Neural cell (in vitro differentiated cells): ENCODE data around the gene PTPRT. TPM values are rescaled to one million over a fixed set of nuclear protein-coding genes. Genes with fewer than 3 reads are reported as not detected.
A peak's percentile ranks its signal among the peaks of the same experiment; 100 is the strongest.

Experiments used
- H2AFZ ChIP-seq: fragments of 200-600, 300-800 bp; sonication (generic), shearing (Covaris generic); 2 replicates; pipeline ENCODE4 v1.6.0; 2014; ENCODE audit warnings: low read depth, mild to moderate bottlenecking, antibody characterized with exemption, low read length, moderate library complexity
- H3F3A ChIP-seq: fragments of 200-600 bp; shearing (Covaris generic); 2 replicates; pipeline ENCODE4 v1.6.1; 2016; ENCODE audit warnings: mild to moderate bottlenecking, moderate library complexity, mixed read lengths, antibody characterized with exemption, low read length; ENCODE audit not compliant: insufficient read depth, poor library complexity, severe bottlenecking
- H3K27ac ChIP-seq: fragments of 200-600, 300-800 bp; sonication (generic), shearing (Covaris generic); 2 replicates; pipeline ENCODE4 v1.5.1; 2014; ENCODE audit warnings: mild to moderate bottlenecking, low read length, moderate library complexity
- H3K27me3 ChIP-seq: fragments of 300-800, 200-600 bp; sonication (generic), shearing (Covaris generic); 2 replicates; pipeline ENCODE4 v1.6.0; 2014; ENCODE audit warnings: mild to moderate bottlenecking, low read depth, low read length, moderate library complexity; ENCODE audit not compliant: insufficient read depth
- H3K36me3 ChIP-seq: fragments of 300-800, 200-600 bp; sonication (generic), shearing (Covaris generic); 2 replicates; pipeline ENCODE4 v1.5.1; 2014; ENCODE audit warnings: mild to moderate bottlenecking, antibody characterized with exemption, low read length, moderate library complexity; ENCODE audit not compliant: insufficient read depth
- H3K4me2 ChIP-seq: fragments of 300-800, 200-600 bp; sonication (generic), shearing (Covaris generic); 2 replicates; pipeline ENCODE4 v1.6.0; 2014; ENCODE audit warnings: mild to moderate bottlenecking, low read length
- H3K4me3 ChIP-seq: fragments of 300-800, 200-600 bp; sonication (generic), shearing (Covaris generic); 2 replicates; pipeline ENCODE4 v1.5.1; 2014; ENCODE audit warnings: mild to moderate bottlenecking, low read length, moderate library complexity
- H3K79me2 ChIP-seq: fragments of 200-600 bp; shearing (Covaris generic); replicated peaks from 2 replicates; pipeline ENCODE4 v1.6.0; 2014; ENCODE audit warnings: mild to moderate bottlenecking, low read length, moderate library complexity; ENCODE audit not compliant: insufficient read depth
- H3K9ac ChIP-seq: fragments of 300-800, 200-600 bp; sonication (generic), shearing (Covaris generic); 2 replicates; pipeline ENCODE4 v1.6.1; 2016; ENCODE audit warnings: mild to moderate bottlenecking, low read length, mixed read lengths
- H3K9me2 ChIP-seq: fragments of 200-600 bp; shearing (Covaris generic); 2 replicates; pipeline ENCODE4 v1.6.1; 2016; ENCODE audit warnings: mild to moderate bottlenecking, low read length, mixed read lengths; ENCODE audit not compliant: insufficient read depth
- H3K9me3 ChIP-seq: fragments of 200-600, 300-800 bp; sonication (generic), shearing (Covaris generic); 2 replicates; pipeline ENCODE4 v1.6.1; 2016; ENCODE audit warnings: mild to moderate bottlenecking, mixed run types, low read length, moderate library complexity, mixed read lengths
- H4K20me1 ChIP-seq: fragments of 200-600 bp; shearing (Covaris generic); 2 replicates; pipeline ENCODE4 v1.6.1; 2016; ENCODE audit warnings: mild to moderate bottlenecking, mixed run types; ENCODE audit not compliant: insufficient read depth
- CTCF ChIP-seq: fragments of 450-650 bp; IDR thresholded peaks from 2 replicates; pipeline ENCODE4 v1.5.1; 2014; ENCODE audit warnings: antibody characterized with exemption, mild to moderate bottlenecking, moderate library complexity; ENCODE audit not compliant: poor library complexity, severe bottlenecking
- EP300 ChIP-seq: fragments of 450-650 bp; conservative IDR thresholded peaks from 2 replicates; pipeline ENCODE4 v1.6.1; 2014; ENCODE audit warnings: antibody characterized with exemption, mild to moderate bottlenecking, moderate library complexity; ENCODE audit not compliant: poor library complexity, severe bottlenecking
- EZH2 ChIP-seq: fragments of 200-600, 300-800 bp; shearing (Covaris generic), sonication (generic); IDR thresholded peaks from 2 replicates; pipeline ENCODE4 v1.6.1; 2014; ENCODE audit warnings: antibody characterized with exemption, low read length, borderline replicate concordance, mild to moderate bottlenecking; ENCODE audit not compliant: insufficient read depth, poor library complexity, severe bottlenecking
- MXI1 ChIP-seq: fragments of 450-650 bp; conservative IDR thresholded peaks from 2 replicates; pipeline ENCODE4 v1.6.1; 2014; ENCODE audit warnings: antibody characterized with exemption, mild to moderate bottlenecking; ENCODE audit not compliant: poor library complexity, severe bottlenecking
- POLR2AphosphoS5 ChIP-seq: IDR thresholded peaks from 2 replicates; pipeline ENCODE4 v1.6.1; 2012
- RAD21 ChIP-seq: fragments of 450-650 bp; conservative IDR thresholded peaks from 2 replicates; pipeline ENCODE4 v1.6.1; 2014; ENCODE audit warnings: antibody characterized with exemption, mild to moderate bottlenecking, moderate library complexity
- REST ChIP-seq: IDR thresholded peaks from 2 replicates; pipeline ENCODE4 v1.6.1; 2012; ENCODE audit warnings: borderline replicate concordance
- SMC3 ChIP-seq: fragments of 450-650 bp; conservative IDR thresholded peaks from 2 replicates; pipeline ENCODE4 v1.6.1; 2014; ENCODE audit warnings: antibody characterized with exemption, mild to moderate bottlenecking, moderate library complexity; ENCODE audit not compliant: poor library complexity
- TAF1 ChIP-seq: IDR thresholded peaks from 2 replicates; pipeline ENCODE4 v1.6.1; 2012; ENCODE audit warnings: low read depth
- polyA plus RNA-seq: library from polyadenylated mRNA; depleted of rRNA; stranded (reverse); fragments of >200 nt; gene quantifications from 2 replicates; pipeline ENCODE4 v1.2.3, GENCODE V29; 2014

Gene PTPRT
- polyA plus RNA-seq, 1 donor from 2014 or later = 9.2 TPM

DNA sequence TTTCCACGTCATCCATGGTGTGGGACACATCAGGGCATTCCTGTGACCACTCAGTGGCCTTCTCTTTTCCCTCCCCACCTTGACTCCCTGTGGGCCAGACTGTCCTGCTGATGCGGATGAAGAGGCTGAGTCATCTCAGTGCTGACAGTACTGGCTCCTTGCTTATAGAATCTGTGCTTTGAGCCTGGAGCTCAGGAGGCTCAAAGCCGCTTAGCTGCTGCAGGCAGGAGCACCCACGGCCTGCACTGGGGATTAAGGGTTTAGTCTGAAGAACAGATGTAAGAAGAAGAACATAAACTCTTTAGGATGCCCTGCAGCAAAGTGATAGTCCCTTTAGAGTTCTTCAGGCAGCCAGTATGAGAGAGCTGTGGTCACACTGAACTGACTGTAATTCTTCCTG lies 929.5 kb downstream of the PTPRT start:
- no peak for TF ChIP-seq EP300
- no peak for TF ChIP-seq POLR2AphosphoS5
- no peak for TF ChIP-seq CTCF
- TF ChIP-seq TAF1 = no peak
- no peak for TF ChIP-seq REST
- no peak for TF ChIP-seq RAD21
- TF ChIP-seq SMC3 = no peak
- TF ChIP-seq MXI1 = no peak
- no peak for TF ChIP-seq EZH2
- Histone ChIP-seq H3K27me3 (no peaks in the 10 kb centered on the region), H3K4me2 (no peak overlapping the region), H2AFZ (no peak overlapping the region), H3K9ac (no peak overlapping the region), H3F3A (peaks cover 2% of the 10 kb centered on the region), H3K9me3 (no peaks in the 10 kb centered on the region), H3K36me3 (no peaks in the 10 kb centered on the region), H3K4me3 (no peak overlapping the region), H3K9me2 (no peaks in the 10 kb centered on the region), H4K20me1 (no peaks in the 10 kb centered on the region), H3K27ac (peak overlapping the region; percentile 85), H3K79me2 (no peaks in the 10 kb centered on the region)

DNA sequence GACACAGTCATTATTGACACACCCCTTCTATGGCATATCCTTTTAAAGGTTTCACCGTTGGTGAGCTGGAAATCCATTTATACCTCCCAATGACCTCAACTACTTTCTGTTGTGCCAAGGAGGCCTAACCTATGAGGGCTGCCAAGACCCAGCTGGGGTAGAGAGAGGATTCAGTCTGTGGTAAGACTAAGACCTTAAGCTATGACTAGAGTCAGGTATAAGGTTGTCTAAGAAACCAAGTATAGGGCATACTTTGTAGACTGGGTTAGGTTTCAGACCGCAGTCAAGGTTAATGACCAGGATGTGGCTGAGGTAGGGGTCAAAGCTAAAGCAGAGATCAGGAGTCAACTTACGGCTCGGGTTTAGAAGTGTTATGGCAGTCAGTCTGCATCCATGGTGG lies 930.3 kb downstream of the PTPRT start:
- peaks cover 2% of the 10 kb centered on the region for H3F3A ChIP-seq
- no peak overlapping the region for H2AFZ ChIP-seq
- no peaks in the 10 kb centered on the region for H3K9me3 ChIP-seq
- TF ChIP-seq TAF1 = no peak
- no peak for TF ChIP-seq RAD21
- no peak for TF ChIP-seq MXI1
- no peak for TF ChIP-seq SMC3
- no peak for TF ChIP-seq REST
- no peaks in the 10 kb centered on the region for H4K20me1 ChIP-seq
- H3K36me3 ChIP-seq = no peaks in the 10 kb centered on the region
- H3K4me2 ChIP-seq = no peak overlapping the region
- peak overlapping the region; percentile 85 for H3K27ac ChIP-seq
- no peaks in the 10 kb centered on the region for H3K79me2 ChIP-seq
- peak overlapping the region; percentile 1 for H3K4me3 ChIP-seq
- H3K9me2 ChIP-seq = no peaks in the 10 kb centered on the region
- peak overlapping the region; percentile 19 for H3K9ac ChIP-seq
- no peaks in the 10 kb centered on the region for H3K27me3 ChIP-seq
